BE2C (cell line): Measurements from ENCODE around the gene ITIH4.

Experiments
- DNase-seq: peaks from one replicate; pipeline ENCODE4 v3.0.0-alpha.2; 2020
- H3K27me3 ChIP-seq: fragments of 250-450 bp; sonication (Bioruptor Pico); 2 replicates; pipeline ENCODE4 v1.5.1; 2020; ENCODE audit warnings: mild to moderate bottlenecking
- H3K36me3 ChIP-seq: fragments of 250-450 bp; sonication (Bioruptor Pico); 2 replicates; pipeline ENCODE4 v1.5.1; 2020; ENCODE audit warnings: mild to moderate bottlenecking
- H3K4me1 ChIP-seq: fragments of 250-450 bp; sonication (Bioruptor Pico); 2 replicates; pipeline ENCODE4 v1.5.1; 2020
- H3K4me3 ChIP-seq: 2 replicates; pipeline ENCODE4 v1.5.1; 2011; ENCODE audit warnings: low read depth, low read length
- H3K9me3 ChIP-seq: fragments of 250-450 bp; sonication (Bioruptor Pico); 2 replicates; pipeline ENCODE4 v1.5.1; 2020
- TF ChIP-seq, protein P1 (sequence below): IDR thresholded peaks from 2 replicates; pipeline ENCODE4 v1.5.1; 2012; ENCODE audit warnings: mild to moderate bottlenecking, low read depth, low read length

Gene ITIH4

DNA sequence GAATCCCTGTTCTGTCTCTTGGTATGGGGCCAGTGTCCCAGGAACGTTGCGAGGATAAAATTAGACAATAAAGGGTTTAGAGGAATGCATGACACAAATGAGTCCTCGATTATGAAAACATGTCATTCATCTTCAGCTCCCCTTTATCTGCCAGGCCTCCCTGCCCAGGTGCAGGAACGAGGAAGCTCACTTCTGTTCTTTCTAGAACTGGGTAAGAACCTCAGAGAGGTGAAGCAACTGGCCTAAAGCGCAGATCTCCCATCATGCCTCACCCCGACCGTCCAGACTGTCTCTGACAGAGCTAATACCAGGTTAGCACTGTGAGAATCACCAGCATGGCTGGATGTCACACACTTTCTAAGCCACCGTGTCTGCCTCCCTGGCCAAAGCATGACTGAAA lies 54.6 kb downstream of the ITIH4 start:
- no peaks in the 10 kb centered on the region for H3K4me1 ChIP-seq
- no peaks in the 10 kb centered on the region for H3K9me3 ChIP-seq
- DNase-seq, result no peak
- H3K4me3 ChIP-seq, result no peak overlapping the region
- TF ChIP-seq, protein P1, sequence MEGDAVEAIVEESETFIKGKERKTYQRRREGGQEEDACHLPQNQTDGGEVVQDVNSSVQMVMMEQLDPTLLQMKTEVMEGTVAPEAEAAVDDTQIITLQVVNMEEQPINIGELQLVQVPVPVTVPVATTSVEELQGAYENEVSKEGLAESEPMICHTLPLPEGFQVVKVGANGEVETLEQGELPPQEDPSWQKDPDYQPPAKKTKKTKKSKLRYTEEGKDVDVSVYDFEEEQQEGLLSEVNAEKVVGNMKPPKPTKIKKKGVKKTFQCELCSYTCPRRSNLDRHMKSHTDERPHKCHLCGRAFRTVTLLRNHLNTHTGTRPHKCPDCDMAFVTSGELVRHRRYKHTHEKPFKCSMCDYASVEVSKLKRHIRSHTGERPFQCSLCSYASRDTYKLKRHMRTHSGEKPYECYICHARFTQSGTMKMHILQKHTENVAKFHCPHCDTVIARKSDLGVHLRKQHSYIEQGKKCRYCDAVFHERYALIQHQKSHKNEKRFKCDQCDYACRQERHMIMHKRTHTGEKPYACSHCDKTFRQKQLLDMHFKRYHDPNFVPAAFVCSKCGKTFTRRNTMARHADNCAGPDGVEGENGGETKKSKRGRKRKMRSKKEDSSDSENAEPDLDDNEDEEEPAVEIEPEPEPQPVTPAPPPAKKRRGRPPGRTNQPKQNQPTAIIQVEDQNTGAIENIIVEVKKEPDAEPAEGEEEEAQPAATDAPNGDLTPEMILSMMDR, result no peak
- no peaks in the 10 kb centered on the region for H3K27me3 ChIP-seq
- no peaks in the 10 kb centered on the region for H3K36me3 ChIP-seq

DNA sequence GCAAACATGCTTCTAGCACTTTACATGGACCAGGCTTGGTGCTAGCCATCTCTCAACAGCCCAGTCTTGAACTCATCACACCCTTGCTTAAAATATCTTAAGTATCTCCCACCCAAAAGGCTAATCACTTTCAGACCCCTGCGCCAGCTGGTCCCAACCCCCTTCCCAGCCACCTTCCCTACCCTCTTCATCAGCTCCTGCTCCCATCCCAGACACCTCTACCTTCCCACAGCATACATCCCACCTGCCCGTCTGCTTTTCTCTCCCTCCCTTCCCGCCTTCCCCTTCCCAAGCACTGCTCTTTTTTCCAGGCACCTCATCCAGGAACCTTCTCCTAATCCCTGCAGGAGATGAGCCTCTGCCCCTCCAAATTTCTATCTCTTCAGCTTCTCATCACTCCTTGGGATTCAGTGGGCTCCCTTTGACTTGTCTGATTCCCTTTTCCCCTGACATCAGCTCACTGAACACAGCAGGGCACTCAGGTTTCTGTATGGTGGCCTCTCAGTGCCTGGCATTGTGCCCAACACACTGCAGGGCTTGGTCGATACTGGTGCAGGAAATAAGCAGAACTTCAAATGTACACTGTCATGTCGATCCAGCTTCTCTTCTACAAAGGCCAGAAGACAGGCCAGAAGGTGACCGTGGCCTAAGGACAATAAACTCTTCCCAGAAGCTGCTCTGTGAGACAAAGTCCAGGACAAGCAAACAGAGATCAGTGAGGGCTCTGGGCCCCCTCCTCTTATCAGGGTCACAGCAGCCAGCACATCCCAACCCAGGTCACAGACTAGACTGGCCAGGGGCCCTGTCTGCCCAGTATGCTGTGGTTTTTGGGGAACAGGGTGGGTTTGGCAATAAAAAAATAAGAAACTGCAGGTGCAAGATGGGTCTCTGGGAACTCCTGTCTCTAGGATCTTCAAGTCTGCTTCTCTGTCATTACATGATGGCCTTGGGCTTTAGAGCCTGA lies 55.3 kb downstream of the ITIH4 start:
- DNase-seq, result no peak
- H3K9me3 ChIP-seq, result no peaks in the 10 kb centered on the region
- H3K4me3 ChIP-seq, result no peak overlapping the region
- H3K36me3 ChIP-seq, result no peaks in the 10 kb centered on the region
- H3K4me1 ChIP-seq, result no peaks in the 10 kb centered on the region
- no peaks in the 10 kb centered on the region for H3K27me3 ChIP-seq
- TF ChIP-seq, protein P1, result no peak

DNA sequence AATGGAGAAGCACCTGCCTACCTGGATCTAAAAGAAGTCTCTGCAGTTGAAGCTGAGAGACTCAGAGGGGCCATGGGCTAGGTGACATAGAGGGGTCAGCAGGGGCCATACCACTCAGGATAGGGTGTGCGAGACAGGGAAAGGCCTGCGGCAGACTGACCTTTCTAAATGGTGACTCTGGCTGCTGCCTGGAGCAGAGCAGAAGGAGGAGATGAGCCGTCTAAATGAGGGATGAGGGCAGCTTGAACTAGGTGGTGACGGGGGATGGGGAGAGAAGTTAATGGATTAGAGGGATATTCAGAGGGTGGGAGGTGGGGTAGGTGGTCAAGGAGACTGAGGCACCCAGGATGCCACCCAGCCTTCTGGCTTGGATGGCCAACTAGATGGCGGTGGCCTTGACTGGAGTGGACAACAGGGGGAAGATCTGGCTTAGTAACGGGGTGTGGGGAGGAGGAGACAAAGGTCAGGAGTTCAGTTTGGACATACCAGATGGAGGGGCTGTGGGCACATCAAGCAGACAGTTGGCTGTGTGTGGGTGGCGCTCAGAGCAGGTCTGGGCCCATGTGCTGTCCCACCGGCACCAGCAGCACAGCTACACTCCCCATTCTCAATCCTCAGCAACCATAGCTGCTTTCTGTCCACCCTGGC lies 56.3 kb downstream of the ITIH4 start:
- H3K4me3 ChIP-seq, result no peak overlapping the region
- no peaks in the 10 kb centered on the region for H3K9me3 ChIP-seq
- H3K27me3 ChIP-seq, result no peaks in the 10 kb centered on the region
- no peak for DNase-seq
- TF ChIP-seq, protein P1, result no peak
- H3K36me3 ChIP-seq, result no peaks in the 10 kb centered on the region
- H3K4me1 ChIP-seq, result no peaks in the 10 kb centered on the region

DNA sequence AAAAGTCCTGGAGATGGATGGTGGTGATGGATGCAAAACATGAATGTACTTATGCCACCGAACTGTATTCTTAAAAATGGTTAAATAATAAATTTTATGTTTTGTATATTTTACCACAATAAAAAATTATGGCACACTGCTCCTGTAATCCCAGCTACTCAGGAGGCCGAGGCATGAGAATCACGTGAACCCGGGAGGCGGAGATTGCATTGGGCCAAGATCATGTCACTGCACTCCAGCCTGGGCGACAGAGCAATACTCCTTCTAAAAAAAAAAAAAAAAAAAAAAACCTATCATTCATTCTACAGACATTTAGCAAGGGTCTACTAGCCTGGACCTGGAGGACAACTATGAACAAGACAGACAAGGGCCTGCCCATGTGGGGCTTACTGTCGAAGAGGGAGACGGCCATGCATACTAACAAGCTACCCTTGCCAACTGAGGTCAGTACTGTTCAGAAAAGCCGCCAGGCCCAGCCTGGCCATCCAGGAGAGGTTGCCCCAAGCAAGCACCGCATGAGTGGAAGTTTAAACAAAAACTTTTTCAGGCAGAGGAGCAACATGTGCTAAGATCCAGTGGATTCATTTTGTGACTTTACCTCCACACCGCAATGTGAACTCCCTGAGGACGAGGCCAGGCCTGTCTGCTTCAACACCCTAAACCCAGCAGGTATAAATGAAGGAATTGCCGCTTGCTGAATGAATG lies 57.0 kb downstream of the ITIH4 start:
- Histone ChIP-seq H3K27me3 (no peaks in the 10 kb centered on the region), H3K9me3 (no peaks in the 10 kb centered on the region), H3K36me3 (no peaks in the 10 kb centered on the region), H3K4me3 (no peak overlapping the region), H3K4me1 (no peaks in the 10 kb centered on the region)
- TF ChIP-seq, protein P1, result no peak
- no peak for DNase-seq

DNA sequence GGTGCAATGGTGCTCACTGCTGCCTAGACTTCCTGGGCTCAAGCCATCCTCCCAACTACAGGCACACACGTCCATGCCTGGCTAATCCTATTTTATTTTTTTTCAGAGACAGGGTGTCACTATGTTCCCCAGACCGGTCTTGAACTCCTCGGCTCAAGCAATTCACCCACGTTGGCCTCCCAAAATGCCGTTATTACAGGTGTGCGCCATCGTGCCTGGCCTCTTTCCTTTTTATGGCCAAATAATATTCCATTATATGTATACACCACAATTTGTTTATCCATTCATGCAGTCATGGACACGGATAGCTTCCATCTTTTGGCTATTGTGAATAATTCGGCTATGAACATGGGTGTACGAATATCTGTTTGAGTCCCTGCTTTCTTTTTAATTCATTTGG lies 58.8 kb downstream of the ITIH4 start:
- Histone ChIP-seq H3K9me3 (no peaks in the 10 kb centered on the region), H3K36me3 (no peaks in the 10 kb centered on the region), H3K4me3 (no peak overlapping the region), H3K4me1 (no peaks in the 10 kb centered on the region), H3K27me3 (no peaks in the 10 kb centered on the region)
- TF ChIP-seq, protein P1, result no peak
- no peak for DNase-seq
